ENCODE data around the gene F5.

The F5 gene

DNA sequence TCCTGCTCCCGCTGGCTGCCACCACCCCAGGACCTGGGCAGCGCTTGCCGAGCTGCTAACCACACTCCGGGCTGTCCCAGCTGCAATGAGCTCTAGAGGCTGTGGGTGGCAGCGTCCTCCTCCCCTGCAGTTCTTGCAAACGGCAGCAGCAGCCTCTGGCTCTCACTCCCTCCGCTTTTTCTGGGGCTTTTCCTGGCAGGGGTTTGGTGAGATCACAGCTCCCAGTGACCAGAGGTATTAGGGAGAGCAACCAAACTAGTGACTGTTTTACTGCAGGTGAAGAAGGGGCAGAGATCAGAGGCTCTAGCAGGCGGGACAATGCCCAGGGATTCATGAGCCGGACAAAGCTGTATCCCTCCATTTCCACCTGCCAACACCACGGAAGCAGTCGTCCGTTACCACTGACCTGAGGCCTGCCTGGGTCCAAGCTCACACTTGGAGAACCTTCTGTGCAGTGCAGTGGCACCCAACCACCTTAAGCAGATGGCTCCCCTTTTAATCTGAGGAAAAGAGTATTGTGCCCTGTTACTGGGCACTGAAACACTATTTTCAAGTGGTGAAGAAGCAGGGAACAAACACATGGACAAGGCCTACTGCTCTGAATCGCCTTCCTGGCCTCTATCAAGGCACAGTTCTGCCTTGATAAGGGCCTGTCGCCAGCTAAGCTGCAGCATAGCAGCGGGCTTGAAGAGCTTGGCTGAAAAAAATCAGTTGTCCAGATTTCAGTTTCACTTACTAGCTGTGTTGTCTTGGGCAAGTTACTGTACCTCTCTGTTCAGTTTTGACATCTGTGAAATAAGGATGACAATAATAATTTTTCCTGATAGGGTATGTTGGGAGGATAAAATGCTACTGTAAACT is at the start of gene F5:
TSS of gene F5 (minus strand) at position 87 of the 861 bp plus-strand sequence. CDS start 95 bp downstream, outside the sequence.
- DNase-seq (ENCODE audit: low read depth), result peak; percentile 53

GRCh38 chr1:169634877-169635276 is 48.6 kb upstream of the F5 start:
- DNase-seq (ENCODE audit: low read depth), result no peak

DNA sequence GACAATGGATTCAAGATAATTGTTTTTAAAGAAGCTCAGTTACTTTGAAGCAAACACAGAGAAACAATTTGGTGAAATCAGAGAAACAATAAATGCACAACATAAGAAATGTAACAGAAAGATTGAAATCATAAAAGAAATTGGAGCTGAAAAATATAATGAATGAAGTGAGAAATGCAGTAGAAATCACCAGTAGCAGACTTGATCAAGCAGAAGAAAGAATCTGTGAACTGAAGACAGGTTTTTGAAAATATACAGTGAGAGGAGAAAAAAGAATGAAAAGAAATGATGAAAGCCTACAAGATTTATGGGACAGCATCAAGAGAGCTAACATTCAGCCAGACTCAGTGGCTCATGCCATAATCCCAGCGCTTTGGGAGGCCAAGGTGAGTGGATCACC is 47.9 kb upstream of the F5 start:
- no peak for DNase-seq (ENCODE audit: low read depth)

- DNase-seq (ENCODE audit: low read depth), result no peak
Measured at GRCh38 chr1:169631249-169631648, 45.0 kb upstream of the F5 start.

DNA sequence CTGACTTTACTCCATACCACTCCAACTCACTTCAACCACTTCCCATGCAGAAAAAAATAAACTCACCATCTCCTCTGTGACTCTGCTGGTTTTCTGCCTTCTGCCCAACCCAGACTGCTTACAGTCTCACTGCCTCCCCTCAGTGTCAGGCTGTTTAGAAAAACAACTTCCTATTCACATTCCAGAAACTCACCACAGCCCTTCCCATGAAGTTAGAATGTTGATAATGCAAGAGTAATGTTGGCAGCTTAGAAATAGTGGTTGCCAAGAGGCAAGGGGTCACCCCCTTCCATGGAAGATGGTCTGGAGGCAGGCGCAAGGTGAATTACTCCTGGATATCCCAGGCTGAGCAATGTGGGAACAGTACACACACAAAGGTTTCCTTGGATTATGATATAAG is 43.7 kb upstream of the F5 start, which contains the start of gene SELP:
TSS of gene SELP (minus strand) at position 119 of the 400 bp plus-strand sequence. CDS start at position 69, 50 bp downstream.
- no peak for DNase-seq (ENCODE audit: low read depth)

GRCh38 chr1:169624912-169625311 is 38.6 kb upstream of the F5 start:
- no peak for DNase-seq (ENCODE audit: low read depth)

DNA sequence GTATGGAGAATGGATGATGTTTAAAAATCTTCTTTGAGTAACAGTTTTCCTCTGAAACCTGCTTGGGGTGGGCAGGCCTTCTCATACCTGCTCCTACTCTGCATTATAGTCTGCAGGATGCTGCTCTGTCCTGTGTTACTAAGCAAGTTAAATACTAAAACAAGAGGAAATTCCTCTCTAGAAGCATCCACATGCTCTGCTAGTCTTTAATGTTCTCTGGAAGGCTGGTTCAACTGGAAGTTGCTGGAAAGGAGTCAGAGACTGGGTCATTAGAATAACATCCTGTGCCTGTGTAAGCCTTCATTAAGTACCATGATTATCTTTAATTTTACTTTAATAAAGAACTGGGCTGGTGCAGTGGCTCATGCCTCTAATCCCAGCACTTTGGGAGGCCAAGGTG is 37.8 kb upstream of the F5 start:
- no peak for DNase-seq (ENCODE audit: low read depth)

DNA sequence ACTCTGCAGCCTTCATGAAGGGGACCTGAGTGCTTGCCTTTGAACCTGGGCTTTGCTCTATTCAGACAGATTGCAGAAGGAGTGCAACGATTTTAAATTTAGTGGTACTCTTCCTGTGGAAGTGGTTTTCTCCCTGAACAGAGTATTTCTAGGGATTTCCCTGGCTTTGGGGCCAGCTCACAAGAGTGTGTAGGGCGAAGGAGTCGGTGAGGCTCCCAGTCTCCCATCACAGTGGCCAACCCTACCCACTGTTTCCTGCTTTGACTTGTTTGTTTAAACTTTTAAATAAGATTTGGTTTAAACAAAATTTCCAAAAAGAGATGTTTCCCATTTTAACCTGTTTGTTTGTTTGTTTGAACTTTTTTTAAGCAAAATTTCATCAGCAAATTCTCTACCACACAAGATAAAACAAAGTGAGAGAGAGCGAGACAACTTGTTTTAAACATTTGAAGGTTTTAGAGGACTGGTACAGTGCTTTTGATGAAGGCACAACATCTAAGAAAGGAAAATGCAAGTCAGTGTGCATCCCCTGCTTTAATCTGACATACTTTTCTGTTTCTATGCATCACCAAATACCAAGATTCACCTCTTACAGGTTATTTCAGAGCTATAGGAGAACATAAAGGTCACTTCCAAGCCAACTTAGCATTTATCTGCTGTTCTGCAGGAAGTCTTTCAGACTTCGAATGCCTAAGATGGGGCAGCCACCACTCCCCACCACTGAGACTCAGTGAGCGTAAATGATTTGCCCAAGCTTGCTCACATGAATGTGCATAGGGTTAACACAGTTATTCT is 37.0 kb upstream of the F5 start:
- DNase-seq (ENCODE audit: low read depth), result no peak

- DNase-seq (ENCODE audit: low read depth), result no peak
Measured at GRCh38 chr1:169620565-169620964, 34.3 kb upstream of the F5 start.

DNA sequence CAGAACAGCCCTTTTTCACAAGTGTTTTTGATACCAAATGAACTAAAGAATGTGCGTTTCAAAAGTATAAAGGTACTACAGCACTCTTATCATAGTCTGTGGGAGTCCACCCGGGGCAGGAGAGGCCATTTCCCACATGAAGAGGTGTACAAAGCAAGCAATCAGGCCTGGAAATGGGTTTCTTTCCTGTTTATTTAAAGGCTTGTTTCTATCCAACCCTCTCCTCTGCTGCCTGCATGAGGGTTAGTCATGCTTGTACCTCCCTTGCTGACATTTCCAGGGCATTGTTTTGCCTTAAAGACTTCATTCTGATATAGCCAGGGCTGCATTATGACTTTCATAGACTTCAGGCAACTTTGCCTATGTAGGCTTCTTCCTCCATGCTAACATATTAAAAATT is 32.1 kb upstream of the F5 start:
- DNase-seq (ENCODE audit: low read depth), result no peak

- DNase-seq (ENCODE audit: low read depth), result no peak
Measured at GRCh38 chr1:169615803-169616202, 29.5 kb upstream of the F5 start.

- no peak for DNase-seq (ENCODE audit: low read depth)
Measured at GRCh38 chr1:169610858-169611257, 24.6 kb upstream of the F5 start.

GRCh38 chr1:169610108-169610507 is 23.8 kb upstream of the F5 start:
- no peak for DNase-seq (ENCODE audit: low read depth)

DNA sequence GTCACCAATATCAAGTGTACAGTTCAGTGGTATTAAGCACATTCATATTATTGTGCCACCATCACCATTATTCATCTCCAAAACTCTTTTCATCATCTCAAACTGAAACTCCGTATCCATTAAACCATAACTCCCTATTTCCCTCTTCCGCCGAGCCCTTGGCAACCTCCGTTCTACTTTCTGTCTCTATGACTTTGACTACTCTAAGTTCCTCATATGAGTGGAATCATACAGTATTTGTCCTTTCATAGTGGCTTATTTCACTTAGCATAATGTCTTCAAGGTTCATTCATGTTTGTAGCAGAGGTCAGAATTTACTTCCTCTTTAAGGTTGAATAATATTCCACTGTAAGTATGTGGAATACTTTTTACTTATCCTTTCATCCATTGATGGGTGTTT is 21.9 kb upstream of the F5 start:
- DNase-seq (ENCODE audit: low read depth), result no peak

DNA sequence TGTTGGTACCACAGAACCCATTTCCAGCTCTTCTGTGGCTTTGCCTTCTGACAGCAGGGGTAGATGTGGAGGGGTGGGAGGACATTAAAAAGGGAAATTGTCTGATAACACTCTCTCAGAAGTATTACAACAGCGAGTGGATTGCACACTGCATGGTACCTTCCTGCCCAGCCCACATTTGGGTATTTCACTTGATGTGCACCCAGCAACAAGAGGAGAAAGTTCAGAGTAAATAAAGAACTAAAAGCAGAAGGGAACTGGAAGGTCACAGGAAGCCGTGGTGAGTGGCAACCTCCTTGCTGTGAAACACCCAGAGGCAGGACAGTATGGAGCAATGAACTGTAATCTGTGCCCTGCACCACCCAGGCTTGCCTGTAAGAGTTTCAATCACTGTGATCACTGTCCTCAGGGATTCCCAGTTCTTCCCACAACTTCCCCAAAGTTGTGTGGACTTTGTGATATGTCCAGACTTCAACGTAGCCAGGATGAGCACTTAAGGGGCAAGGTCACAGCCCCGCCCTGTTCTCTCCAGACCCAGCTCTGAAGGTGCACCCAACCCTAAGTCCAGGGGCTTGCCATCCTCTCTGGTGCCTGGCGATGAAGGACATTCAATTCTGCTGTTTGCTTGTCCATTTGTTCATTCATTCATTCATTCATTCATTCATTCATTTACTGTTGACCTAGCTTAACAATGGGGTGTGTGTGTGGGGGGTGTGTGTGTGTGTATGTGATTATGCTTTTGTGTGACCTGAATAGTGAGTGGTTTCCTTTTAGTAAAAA is 18.7 kb upstream of the F5 start:
- DNase-seq (ENCODE audit: low read depth), result peak; percentile 23

DNA sequence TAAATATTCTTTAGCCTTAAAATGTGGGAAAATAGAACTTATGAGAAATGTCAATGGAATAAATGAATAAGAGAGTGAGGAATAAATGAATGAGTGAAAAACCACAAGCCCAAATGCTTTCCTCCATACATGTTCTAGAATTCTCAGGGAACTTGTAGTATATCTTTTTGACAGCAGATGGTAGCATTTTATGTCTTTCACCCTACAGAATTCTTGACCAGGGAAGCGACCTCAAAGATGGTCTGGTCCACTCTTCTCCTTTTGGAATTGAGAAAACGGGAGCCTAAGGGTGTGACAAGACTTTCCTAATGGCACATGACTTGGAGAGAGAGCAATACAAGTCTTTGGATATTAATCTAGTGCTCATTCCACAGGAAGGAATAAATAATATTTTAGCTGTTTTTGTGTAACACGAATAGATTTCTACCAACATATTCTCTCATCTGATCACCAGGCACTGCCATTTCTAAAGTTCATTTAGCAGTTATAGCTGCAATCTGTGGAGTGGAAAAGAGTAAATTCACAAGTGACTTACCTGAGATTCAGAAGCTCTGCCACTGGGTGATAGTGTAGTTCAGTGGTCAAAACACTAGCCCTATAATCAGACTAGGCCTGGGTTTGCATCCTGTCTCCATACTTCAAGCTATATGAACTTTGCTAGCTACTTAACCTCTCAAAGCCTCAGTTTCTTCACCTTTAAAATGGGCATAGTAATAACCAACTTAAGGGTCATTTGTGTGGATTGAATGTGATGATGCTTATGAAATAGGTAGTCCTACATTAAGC is 15.0 kb upstream of the F5 start:
- no peak for DNase-seq (ENCODE audit: low read depth)

GRCh38 chr1:169595764-169596711 is 9.8 kb upstream of the F5 start:
- no peak for DNase-seq (ENCODE audit: low read depth)

GRCh38 chr1:169594391-169594790 is 8.1 kb upstream of the F5 start:
- no peak for DNase-seq (ENCODE audit: low read depth)

- DNase-seq (ENCODE audit: low read depth), result no peak
Measured at GRCh38 chr1:169590932-169591331, 4.7 kb upstream of the F5 start.

GRCh38 chr1:169588785-169589485 is 2.7 kb upstream of the F5 start:
- DNase-seq (ENCODE audit: low read depth), result no peak

Data from activated T-helper 1 cell treated with Interleukin-2 at 50 U/mL for 16 hours (primary cell).